Gastroesophageal sphincter (tissue), 3 donors: ENCODE results near the gene ZNF582.

Source experiments
- EP300 ChIP-seq: sonication (generic); formaldehyde crosslinking; IDR thresholded peaks from one replicate; pipeline ENCODE4 v1.6.1; 2017; ENCODE audit warnings: antibody characterized with exemption, mild to moderate bottlenecking
- POLR2A ChIP-seq, 2 donors: fragments of 450-650 bp; IDR thresholded peaks; one replicate each; pipeline ENCODE4 v1.6.1; 2017; ENCODE audit warnings: antibody characterized with exemption in 2 of 2, mild to moderate bottlenecking in 2 of 2, moderate library complexity in 1 of 2
- TF ChIP-seq, protein P1 (sequence below), 4 experiments: fragments of 200-600 bp in 2 of 4; fragments of 450-650 bp in 2 of 4; sonication (generic) in 1 of 4; IDR thresholded peaks; one replicate each; pipeline ENCODE4 v1.5.1; 2017 to 2019; ENCODE audit warnings: antibody characterized with exemption in 4 of 4, mild to moderate bottlenecking in 2 of 4, moderate library complexity in 2 of 4

GRCh38 chr19:56383826-56384605, 9.3 kb downstream of the ZNF582 start:
- no peak for TF ChIP-seq POLR2A (IDR thresholded peaks at IDR 0.05)
- TF ChIP-seq, protein P1, sequence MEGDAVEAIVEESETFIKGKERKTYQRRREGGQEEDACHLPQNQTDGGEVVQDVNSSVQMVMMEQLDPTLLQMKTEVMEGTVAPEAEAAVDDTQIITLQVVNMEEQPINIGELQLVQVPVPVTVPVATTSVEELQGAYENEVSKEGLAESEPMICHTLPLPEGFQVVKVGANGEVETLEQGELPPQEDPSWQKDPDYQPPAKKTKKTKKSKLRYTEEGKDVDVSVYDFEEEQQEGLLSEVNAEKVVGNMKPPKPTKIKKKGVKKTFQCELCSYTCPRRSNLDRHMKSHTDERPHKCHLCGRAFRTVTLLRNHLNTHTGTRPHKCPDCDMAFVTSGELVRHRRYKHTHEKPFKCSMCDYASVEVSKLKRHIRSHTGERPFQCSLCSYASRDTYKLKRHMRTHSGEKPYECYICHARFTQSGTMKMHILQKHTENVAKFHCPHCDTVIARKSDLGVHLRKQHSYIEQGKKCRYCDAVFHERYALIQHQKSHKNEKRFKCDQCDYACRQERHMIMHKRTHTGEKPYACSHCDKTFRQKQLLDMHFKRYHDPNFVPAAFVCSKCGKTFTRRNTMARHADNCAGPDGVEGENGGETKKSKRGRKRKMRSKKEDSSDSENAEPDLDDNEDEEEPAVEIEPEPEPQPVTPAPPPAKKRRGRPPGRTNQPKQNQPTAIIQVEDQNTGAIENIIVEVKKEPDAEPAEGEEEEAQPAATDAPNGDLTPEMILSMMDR (IDR thresholded peaks at IDR 0.05): no peak
- no peak for TF ChIP-seq EP300
